ENCODE data around the gene USP47.

USP47 gene

DNA sequence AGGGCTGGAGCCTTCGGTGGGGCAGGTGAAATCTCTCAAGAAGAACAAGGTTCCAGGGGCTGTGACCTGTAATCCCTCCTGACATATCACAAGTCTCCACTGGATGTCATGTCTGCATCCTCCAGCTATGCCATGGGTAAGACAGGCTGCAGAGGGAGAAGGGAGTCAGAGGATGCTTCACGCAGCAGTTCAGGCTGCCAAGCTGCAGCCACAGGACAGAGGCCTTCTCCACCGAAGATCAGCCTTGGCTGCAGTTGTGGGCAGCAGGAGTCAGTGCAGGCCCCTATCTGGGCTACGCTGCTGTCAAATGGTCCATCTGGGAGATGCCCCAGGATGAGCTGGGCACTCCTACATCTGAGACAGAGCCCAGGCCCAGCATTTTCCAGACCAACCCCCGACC is 141.7 kb downstream of the USP47 start:
- no peaks in the 10 kb centered on the region for H3K36me3 ChIP-seq (replicated peaks)
- no peaks in the 10 kb centered on the region for H3K27me3 ChIP-seq (replicated peaks)
- no peak overlapping the region for H3K4me3 ChIP-seq (ENCODE audit: low read depth, low read length)
- TF ChIP-seq CTCF (IDR thresholded peaks at IDR 0.05; ENCODE audit: low read depth, low read length, missing control alignments), result no peak
- no peak overlapping the region for H3K27ac ChIP-seq
- no peak for DNase-seq
- in situ Hi-C loops (cut with HindIII; ENCODE audit: low pct_ligation_motif_present, low sequenced_read_pairs), result no loop called here

GRCh38 chr11:11984563-11984962 is 142.8 kb downstream of the USP47 start:
- in situ Hi-C loops (cut with HindIII; ENCODE audit: low pct_ligation_motif_present, low sequenced_read_pairs), result no loop called here
- Histone ChIP-seq H3K27me3 (replicated peaks) (no peaks in the 10 kb centered on the region), H3K4me3 (ENCODE audit: low read depth, low read length) (no peak overlapping the region), H3K36me3 (replicated peaks) (no peaks in the 10 kb centered on the region), H3K27ac (peak overlapping the region; percentile 37)
- DNase-seq, result no peak
- no peak for TF ChIP-seq CTCF (IDR thresholded peaks at IDR 0.05; ENCODE audit: low read depth, low read length, missing control alignments)

DNA sequence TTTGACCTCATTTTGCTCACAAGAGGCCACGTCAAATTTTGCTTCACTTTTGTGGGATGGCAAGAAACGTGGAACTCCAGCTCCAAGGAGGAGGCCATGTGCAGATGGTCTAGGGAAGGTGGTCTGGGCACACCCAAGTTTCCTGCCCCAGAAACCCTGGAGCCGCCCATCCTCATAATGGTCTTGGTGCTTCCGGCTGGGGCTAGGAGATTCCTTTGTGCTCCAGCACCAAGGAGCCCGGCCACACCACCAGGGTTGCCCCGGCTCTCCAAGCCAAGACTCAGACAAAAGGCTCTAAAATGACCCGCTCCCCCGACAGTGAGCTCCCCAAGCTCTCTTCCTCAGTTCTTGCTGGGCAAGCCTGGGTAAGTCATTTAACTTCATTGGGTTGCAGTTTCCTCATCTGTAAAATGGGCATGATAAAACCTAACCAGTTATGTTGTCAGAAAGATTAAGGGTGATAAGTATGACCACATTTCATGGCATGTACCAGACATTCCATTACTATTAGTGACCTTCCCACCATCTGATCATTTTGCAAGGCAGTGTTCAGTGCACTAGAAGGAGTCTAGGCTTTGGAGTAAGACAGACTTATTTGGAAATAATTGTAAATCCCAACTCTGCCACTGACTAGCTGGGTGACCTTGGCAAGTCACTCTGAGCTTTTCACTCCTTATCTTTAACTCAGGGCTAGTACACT is 143.4 kb downstream of the USP47 start:
- Histone ChIP-seq H3K27me3 (replicated peaks) (no peaks in the 10 kb centered on the region), H3K27ac (peak overlapping the region; percentile 46), H3K4me3 (ENCODE audit: low read depth, low read length) (no peak overlapping the region), H3K36me3 (replicated peaks) (no peaks in the 10 kb centered on the region)
- peak; percentile 64 for DNase-seq
- in situ Hi-C loops (cut with HindIII; ENCODE audit: low pct_ligation_motif_present, low sequenced_read_pairs), result no loop called here
- TF ChIP-seq CTCF (IDR thresholded peaks at IDR 0.05; ENCODE audit: low read depth, low read length, missing control alignments), result no peak

- no peak for TF ChIP-seq CTCF (IDR thresholded peaks at IDR 0.05; ENCODE audit: low read depth, low read length, missing control alignments)
- Histone ChIP-seq H3K36me3 (replicated peaks) (no peaks in the 10 kb centered on the region), H3K4me3 (ENCODE audit: low read depth, low read length) (no peak overlapping the region), H3K27me3 (replicated peaks) (no peaks in the 10 kb centered on the region), H3K27ac (peak overlapping the region; percentile 46)
- in situ Hi-C loops (cut with HindIII; ENCODE audit: low pct_ligation_motif_present, low sequenced_read_pairs), result no loop called here
- no peak for DNase-seq
Measured at GRCh38 chr11:11985954-11986949, 144.5 kb downstream of the USP47 start.

DNA sequence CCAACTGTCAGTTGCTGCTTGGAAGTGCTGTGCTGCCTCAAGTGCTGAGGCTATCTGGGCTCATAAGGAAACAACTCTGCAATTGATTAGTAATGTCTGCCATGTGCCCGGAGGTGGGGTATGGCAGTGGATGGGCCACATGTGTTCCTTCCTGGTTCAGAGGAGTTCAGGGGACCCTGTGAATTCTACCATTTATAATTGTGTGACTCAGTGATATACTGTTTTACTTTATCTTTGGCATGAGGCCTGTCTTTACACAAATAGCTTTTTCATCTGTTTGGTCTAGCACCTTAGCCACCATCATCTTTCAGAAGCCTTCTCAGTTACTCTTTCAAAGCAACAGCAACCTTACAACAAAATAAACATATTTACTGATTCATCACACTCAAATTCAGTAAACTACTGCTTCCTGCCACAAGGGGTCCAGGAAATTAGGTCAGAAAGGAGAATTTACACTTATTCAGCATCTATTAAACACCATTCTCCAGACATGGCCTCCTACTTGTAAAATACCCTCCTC is 145.8 kb downstream of the USP47 start:
- peak overlapping the region; percentile 76 for H3K27ac ChIP-seq
- no peak overlapping the region for H3K4me3 ChIP-seq (ENCODE audit: low read depth, low read length)
- no peaks in the 10 kb centered on the region for H3K36me3 ChIP-seq (replicated peaks)
- in situ Hi-C loops (cut with HindIII; ENCODE audit: low pct_ligation_motif_present, low sequenced_read_pairs), result no loop called here
- H3K27me3 ChIP-seq (replicated peaks), result no peaks in the 10 kb centered on the region
- DNase-seq, result peak; percentile 56
- peak; percentile 47 for TF ChIP-seq CTCF (IDR thresholded peaks at IDR 0.05; ENCODE audit: low read depth, low read length, missing control alignments)
